ENCODE measurements around the gene WWOX. TPM values are rescaled to one million over a fixed set of nuclear protein-coding genes. Genes with fewer than 3 reads are reported as not detected.

WWOX gene
- total RNA-seq, 1 experiment from 2014 or later = 20.3 TPM

DNA sequence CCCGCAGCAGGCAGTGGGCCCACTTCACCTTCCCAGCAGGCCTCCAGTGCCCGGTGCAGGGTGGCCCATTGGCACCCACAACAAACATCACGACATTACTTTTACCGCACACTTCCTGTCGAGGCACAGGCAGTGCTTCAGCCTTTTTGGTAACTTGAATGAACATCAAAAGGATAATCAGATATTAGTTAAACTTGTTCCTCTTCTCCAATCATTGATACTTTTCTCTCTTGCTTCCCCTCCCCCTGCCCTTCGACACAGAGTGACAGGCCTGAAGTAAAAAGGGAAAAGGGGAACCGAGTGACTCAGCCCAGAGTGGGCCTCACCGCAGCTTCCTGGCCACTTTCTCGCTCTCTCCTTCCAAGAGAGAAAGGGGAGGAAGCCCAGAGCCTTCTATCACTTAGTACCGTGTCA is 994.1 kb downstream of the WWOX start:
- no peak for DNase-seq (ENCODE audit: low read depth)

DNA sequence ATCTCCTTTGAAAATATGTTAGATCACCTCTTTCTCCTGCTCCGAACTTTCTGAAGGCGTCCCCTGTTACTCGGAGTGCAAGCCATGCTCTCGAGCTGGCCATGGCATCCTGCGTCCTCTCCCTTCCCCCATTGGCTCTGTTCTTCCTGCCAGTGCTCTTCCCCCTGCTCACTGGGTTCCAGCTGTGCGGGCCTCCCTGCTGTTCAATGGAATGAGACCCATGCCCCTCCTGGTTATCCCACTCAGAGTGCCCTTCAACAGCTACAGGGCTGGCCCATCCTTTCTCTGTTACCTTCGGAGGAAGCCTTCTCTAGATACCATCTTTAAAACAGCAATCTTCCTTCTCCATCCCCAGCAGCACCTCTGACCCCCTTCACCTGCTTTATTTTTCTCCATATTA is 996.8 kb downstream of the WWOX start:
- DNase-seq (ENCODE audit: low read depth) = no peak

DNA sequence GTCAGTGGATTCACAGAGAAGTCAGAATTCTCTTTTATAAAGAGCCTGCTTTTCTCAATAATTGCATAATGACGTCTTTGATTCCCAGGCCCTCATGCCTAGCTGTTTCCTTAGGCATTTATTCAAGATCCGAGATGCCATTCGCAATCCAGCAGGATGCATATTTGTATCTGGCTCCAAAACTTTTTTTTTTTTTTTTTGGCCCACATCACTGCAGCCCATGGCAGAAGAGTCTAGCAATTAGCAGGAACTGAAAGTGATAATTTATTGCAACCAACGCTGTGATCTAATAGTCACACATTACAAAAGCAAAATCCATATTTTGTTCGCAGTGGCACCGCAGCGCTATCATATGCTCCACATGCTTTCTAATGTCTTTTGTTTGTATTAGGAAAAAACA is 997.7 kb downstream of the WWOX start:
- DNase-seq (ENCODE audit: low read depth) = no peak

DNA sequence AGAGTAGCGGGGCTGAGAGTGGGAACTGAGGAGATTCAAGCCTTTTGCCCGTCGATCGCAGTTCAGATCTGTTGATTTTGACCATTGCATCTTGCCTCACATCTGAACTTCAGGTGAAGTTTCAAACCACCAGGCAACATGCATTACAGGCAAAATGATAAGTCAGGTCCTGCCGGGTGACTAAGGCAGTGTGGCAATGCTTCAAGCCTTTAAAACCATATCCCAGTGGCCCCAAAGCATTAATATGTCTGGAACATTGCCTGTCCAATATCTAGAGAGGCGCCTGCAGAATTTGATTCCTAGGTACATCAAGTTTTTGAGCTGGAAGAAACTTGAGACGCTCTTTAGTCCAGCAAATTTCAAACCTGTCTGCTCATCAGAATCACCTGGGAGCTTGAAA is 998.3 kb downstream of the WWOX start:
- no peak for DNase-seq (ENCODE audit: low read depth)

DNA sequence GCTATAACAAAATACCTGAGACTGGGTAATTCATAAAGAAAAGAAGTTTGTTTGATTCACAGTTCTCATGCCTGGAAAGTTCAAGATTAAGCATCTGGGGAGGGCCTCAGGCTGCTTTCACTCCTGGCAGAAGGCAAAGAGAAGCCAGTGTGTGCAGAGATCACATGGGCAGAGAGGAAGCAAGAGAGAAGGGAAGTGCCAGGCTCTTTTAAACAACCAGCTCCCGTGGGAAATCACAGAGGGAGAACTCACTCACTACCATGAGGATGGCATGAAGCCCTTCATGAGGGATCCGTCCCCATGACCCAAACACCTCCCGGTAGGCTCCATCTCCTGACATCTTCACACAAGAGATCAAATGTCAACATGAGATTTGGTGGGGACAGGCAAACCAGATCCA is 999.5 kb downstream of the WWOX start:
- no peak for DNase-seq (ENCODE audit: low read depth)

DNA sequence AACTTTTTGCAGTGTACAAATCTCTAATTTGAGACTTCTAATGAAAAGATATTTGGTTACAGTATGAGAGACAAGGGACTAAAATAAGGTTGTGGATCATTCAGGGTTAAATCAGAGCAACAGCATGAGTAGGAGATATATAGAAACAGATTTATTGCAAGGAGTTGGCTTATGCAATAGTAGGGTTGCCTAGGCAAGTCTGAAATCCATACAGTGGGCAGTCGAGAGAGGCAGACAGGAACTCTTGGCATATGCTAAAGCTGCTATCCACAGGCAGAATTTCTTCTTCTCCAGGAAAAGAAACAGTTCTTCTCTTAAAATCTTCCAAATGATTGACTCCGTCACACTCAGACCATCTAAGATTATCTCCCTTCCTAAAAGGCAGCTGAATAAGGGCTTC is 1000.3 kb downstream of the WWOX start:
- DNase-seq (ENCODE audit: low read depth) = no peak

DNA sequence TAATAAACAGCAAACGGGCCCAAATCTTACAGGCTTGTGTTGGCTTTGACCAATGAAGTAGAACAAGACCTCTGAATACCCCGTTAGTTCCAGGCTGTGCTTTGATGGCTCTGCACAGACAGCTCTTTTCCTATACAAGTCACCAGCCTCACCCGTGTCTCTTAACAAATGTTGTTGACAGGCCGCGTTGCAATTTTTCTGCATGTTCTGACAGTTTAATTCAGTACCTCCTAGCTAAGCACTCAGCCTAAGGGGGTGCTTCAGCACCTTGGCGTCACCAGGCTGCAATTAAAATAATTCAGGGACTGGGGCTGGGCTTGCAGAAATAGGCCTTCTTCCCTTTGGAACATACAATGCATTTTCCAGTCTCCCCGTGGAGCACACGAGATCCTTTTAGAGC is 1001.0 kb downstream of the WWOX start:
- no peak for DNase-seq (ENCODE audit: low read depth)

DNA sequence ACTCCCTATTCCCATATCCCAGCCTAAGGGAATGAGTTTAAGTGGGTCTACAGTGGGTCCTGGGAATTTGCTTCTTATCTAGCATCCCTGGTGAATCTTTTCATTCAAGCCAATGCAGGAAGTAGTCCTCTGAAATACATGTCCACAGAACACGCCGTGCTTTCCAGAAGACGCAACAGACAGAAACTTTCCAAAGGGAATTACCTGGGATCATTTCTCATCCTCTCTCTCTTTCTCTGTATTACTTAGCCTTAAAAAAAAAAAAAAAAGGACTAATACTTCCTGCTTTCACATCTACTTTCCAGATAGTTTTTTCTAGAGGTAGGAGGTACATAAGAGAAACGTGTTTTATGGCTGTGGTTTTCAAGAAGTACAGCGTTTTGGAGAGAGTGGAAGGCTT is 1002.0 kb downstream of the WWOX start:
- DNase-seq (ENCODE audit: low read depth) = no peak

DNA sequence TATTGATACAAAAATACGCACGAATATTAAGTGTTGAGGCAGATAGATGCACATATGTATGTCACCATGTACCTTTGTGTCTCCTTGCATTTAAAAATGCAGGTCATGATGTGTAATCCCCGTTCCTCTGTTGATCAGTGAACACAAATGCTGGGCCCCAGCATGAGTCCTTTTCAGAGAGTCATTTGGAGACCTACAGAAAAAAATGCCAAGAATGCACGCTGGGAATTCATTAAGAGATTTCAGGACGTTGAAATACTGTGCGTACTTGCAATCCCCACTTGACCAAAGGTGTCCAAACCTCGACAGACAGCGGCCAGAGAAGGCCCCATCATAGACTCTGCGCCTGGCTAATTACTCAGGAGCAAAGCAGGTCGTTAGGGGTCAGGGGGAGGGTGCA is 1005.1 kb downstream of the WWOX start:
- no peak for DNase-seq (ENCODE audit: low read depth)

DNA sequence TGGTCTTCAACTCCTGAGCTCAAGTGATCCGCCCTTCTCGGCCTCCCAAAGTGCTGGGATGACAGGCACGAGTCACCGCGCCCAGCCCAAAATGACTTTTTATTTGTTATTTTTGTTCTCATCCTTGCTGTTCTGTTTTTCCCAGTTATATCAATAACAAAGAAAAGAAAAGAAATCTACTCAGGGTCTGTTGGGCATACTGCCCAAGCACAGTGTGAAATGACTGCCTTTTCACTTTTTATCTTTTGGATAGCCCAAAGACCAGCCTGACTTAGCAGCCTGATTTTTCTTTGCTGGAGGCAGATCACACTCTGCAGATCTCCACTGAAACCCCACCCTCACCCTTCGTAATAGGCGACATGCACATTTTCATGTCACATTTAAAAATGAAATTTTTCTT is 1007.8 kb downstream of the WWOX start:
- no peak for DNase-seq (ENCODE audit: low read depth)

DNA sequence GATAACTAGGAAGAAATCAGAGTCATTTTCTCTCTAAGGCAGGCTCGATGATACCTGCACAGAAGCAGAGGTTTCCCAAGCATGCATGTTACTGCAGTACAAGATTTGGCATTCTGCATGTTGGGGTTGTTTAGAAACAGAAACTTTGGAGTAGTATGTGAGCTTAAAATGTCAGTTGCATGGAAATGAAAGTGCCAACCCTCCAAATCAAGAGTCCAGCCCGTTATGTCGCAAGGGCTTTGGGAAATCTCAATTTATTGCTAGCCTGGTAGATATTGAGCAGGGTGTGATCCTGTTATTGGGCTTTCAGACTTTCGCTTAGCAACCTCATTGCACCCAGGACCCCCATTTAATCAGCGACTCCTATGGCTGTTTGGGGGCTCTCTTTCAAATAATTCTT is 1010.3 kb downstream of the WWOX start:
- no peak for DNase-seq (ENCODE audit: low read depth)

DNA sequence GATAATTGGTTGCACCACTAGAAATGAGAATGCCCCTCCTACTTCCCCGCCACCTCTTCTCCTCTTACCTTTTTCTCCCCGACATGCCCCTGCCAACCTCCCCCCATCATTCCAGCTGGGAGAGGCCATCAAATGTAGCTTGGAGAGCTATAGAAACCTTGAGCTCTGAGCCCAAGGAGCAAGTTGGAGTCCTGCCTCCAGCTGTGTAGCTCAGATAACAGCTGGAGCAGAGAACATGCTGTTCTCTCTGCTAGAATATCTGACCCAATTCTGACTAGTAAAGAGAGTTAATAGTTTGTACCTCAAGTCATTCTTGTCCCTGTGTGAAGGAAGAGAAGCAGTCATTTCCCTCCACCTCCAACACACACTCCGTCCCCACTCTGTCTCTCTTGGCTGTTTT is 1010.8 kb downstream of the WWOX start:
- DNase-seq (ENCODE audit: low read depth) = no peak

DNA sequence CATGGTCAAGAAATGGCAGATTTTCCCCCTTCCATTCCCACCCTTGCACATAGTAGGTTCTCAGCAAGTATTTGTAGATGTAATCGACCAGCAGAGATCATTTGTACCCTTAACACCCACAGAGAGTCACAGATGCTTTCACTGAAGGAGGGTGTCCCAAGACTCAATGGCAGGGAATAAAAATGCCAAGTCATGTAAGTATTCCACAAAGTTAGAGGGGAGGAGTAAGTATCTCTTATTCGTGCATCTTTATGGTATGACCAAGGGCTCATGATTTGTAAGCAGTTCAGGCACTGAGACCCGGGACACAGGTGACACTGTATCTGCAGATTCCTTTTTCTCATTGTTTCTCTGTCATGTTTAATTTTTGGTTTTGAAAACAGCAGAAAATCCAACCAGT is 1011.5 kb downstream of the WWOX start:
- DNase-seq (ENCODE audit: low read depth) = no peak

DNA sequence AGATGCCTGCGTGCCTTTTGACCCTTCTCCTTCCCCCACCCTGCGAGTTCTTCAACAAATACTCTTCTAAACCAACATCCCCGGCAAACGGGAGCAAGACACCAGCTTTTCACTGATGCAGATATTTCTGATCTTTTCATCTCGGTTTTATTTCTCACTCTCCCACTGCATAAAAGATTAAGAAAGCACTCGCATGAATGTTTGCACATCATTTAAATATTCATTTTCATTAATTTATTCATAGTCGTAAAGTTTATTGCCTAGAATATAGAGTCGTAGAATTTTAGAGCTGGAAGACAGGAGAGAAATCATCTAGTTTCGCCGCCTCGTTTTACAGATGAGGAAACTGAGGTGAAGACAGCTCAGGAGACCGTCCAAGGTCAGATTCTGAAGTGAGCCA is 1013.0 kb downstream of the WWOX start:
- no peak for DNase-seq (ENCODE audit: low read depth)

DNA sequence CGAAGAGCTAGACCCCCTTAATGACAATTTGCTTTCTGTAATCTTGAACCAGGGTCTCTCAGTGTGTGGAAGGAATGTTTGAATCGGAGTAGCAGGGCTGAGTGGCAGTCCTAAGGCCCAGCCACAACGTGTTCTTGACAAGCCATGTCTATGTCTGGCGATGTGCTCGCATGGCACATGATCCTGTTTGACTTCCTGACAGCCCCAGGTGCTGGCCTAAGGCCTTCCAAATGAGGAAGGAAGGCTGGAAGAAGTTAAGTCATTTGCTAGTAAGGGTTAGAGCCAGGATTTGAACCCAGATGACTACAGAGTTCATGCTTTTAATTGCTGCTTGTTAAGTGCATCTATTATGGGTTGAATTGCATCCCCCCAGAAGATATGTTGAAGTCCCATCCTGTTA is 1014.4 kb downstream of the WWOX start:
- no peak for DNase-seq (ENCODE audit: low read depth)

DNA sequence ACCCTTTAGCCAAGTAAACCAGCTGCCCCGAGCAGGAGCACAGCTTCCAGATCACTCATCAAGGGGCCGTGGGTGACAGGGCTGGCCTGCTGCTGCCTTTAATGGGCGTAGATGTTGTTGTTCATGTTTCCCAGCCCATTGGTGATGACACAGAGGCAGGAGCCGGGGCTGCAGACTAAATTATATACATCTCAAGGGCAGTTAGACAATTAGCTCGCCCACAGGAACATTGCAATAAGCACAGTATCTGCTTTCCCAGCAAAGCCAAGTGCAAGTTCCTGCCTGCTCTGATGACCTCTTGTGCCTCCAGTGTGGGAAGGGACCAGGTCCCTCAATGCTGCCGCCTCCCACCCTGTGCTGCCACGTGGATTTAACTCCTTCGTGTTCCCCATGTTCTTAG is 1015.3 kb downstream of the WWOX start:
- no peak for DNase-seq (ENCODE audit: low read depth)

DNA sequence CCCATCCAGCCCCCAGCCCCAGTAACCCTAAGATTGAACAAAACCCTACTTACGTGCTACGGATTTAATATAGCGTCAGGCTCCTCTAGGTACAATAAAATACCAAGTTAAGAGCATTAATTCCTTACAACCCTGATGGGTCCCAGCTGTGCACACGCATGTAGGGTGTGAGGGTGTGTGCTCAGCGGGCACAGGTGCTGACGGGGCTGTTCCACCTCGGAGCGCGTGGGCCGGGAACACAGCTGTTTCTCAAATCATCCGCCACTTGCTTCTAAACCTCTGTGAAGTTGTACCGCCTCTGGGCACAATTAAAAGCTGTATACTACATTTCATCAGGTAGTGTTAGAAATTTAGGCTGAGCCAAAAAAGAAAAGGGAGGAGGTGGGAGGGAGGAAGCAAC is 1022.5 kb downstream of the WWOX start:
- no peak for DNase-seq (ENCODE audit: low read depth)

DNA sequence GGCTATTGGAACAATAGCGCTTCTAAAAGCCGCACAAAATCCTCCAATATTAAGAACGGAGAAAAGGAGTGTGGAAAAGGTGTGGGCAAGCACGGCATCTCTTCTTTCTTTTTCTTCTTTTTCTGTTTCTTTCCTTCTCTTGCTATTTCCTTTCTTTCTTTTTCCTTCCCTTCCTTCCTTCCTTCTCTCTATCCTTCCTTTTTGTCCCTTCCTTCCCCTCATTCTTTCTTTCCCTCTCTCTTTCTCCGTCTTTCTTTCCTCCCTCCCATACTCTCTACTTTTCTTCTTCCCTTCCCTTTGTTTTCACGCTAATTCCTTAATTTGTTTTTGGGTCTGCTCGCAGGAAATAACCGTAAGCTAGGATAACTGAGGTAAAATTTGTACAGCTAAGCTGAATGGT is 1022.9 kb downstream of the WWOX start:
- DNase-seq (ENCODE audit: low read depth) = no peak

DNA sequence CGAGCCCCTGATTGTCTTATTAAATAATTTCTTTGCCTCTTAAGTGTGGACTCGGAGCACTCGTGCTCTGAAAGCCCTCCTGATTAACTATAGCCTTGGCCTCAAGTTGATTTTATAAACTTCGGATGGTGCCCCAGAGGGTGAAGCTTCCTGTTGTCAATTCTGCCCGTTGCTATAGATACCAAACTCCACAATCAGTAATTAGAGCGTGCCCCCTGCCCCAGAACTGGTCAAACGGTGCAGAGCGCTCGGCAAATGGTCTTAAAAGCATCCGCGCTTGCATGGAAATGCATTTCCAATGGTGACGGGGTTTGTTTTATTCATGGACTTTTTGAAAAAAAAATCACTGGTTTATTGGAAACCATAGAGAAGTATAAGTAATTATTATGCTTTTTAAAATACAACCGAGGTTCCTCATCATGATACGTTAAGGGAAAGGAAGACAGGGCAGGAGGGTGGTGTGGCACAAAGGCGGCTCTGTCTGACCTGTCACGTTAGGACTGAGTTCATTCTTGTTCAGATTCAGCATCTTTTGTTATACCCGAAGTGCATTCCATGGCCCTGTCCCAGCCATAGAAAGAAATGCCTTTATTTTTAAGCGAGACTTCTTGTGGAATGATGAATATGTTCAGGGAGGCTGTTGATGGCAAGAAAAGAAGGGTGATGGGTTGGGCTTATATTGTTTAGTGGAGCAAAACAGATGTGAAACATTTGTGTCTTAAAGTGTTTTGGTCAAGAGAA is 1024.7 kb downstream of the WWOX start:
- DNase-seq (ENCODE audit: low read depth) = no peak

DNA sequence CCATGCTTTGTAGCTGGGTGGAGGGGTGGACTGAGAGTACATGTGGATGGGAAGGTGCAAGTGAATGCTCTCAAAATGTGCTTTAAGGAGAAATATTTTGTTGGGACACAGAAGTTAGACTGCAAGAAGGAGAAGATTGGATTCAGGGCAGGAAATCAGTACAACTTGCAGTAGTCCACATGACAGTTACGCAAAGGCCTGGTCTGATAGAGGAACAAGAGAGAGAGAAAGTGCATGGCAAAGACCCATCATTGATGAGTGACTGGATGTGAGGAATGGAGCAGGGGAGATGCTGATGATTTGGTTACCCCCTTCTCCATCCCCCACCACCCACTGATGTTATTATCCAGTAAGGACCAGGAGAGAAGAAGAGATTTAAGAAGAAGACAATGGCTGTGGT is 1028.3 kb downstream of the WWOX start:
- DNase-seq (ENCODE audit: low read depth) = no peak

DNA sequence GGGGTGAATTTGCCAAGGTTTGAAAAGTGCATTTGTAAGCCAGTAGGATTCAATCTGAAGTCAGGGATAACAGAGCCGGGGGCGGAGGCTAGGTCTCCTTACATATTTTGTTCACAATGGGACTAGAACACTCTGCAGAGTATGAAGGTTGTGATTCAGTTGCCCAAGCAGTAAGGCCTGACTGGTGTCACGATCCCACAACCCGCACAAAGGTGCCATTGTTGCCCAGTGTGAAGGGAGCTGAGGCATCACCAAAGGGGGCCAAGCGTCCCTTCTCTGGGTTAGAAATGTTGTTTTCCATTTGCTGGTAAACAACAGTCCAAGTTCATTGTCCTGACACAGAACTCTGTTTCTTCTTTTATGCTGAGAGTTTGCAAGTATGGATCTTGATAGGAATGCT is 1029.3 kb downstream of the WWOX start:
- DNase-seq (ENCODE audit: low read depth) = no peak

DNA sequence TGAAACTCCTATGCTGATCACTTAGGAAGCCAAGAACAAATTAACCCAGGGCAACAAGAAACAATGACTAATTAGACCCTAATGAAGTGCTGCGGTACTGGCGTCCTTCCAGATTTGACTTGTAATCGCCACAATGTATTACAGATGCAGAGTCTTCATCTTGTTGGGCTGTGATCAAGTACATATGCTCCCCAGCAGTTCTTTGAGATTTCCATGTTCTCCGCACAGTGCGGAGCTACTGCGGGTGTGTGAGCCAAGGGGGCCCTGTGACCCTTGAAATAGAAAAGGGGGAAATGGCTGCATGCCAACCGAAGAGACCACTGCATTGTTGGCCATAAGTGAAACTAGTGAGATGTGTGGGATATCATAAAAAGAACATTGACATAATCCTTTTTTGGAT is 1031.2 kb downstream of the WWOX start:
- DNase-seq (ENCODE audit: low read depth) = no peak

DNA sequence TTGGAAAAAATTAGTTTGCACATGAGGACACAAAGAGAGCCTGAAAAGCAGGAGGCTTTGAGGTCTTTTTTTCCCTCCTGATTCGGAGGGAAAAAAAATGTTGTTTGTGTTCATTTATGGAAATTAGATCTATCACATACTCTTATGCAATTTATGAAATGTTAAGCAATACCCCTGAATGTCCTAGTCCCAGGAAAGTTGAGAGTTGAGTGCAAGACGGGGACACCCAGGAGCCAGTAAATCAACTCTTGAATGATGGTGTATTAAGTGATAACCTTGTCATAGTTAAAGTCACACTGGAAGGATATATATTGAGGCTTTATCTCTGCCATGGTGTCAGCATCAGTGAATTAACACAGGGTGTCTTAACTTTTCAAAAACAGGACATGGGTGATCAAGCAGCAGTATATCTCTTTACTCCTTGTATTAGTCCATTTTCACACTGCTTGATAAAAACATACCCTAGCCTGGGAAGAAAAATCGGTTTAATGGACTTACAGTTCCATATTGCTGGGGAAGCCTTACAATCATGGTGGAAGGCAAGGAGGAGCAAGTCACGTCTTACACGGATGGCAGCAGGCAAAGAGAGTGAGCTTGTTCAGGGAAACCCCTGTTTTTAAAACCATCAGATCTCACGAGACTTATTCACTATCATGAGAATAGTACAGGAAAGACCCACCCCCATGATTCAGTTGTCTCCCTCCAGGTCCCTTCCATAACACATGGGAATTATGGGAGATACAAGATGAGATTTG is 1032.0 kb downstream of the WWOX start:
- DNase-seq (ENCODE audit: low read depth) = no peak

DNA sequence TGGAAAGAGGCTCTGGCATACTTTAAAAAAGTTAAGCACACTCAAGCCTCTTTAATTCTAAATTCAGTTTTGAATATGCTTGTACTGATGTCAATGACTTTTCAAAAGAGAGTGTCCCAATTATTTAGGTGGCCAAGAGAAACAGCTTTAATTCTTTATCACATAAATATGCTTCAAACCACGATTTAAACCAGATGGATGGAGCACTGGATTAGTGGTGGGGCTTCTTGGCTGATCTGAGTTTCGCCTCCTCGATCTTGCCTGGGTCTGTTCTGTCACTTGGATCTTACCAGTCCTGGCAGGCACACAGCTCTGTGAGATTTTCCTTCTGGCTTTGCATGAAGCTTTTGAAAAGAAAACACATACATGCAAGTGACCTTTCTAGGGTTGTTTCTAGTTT is 1033.2 kb downstream of the WWOX start:
- no peak for DNase-seq (ENCODE audit: low read depth)
